WTC11 (cell line): ENCODE measurements around the gene UFM1. TPM values are rescaled to one million over a fixed set of nuclear protein-coding genes. Genes with fewer than 3 reads are reported as not detected.

Experiments used
- ATAC-seq: fragments of 200-7000 bp; cut with Tn5 transposase; 2 replicates; pipeline ENCODE4 v1.10.0; 2021; ENCODE audit warnings: mild to moderate bottlenecking, moderate library complexity
- CTCF ChIA-PET: fragments of 300-600 bp; sonication (Branson Sonifier 250); formaldehyde crosslinking; loops from one replicate; lab custom pipeline; 2021; ENCODE audit warnings: antibody characterized with exemption; lab: Charles Lee
- POLR2A ChIA-PET: fragments of 350-600 bp; sonication (Branson Sonifier 250); formaldehyde crosslinking; loops from one replicate; lab custom pipeline; 2021; ENCODE audit warnings: antibody characterized with exemption; lab: Charles Lee
- DNase-seq: peaks from one replicate; pipeline ENCODE4 v3.0.0; 2021; ENCODE audit warnings: low spot score
- H3K27ac Mint-ChIP-seq: 2 replicates; pipeline ENCODE4 v1.8.0; 2021; ENCODE audit warnings: mixed read lengths
- H3K27me3 Mint-ChIP-seq: 2 replicates; pipeline ENCODE4 v1.8.0; 2021; ENCODE audit warnings: low read depth, mild to moderate bottlenecking, moderate library complexity, mixed read lengths
- H3K36me3 Mint-ChIP-seq: 2 replicates; pipeline ENCODE4 v1.8.0; 2021; ENCODE audit warnings: mixed read lengths
- H3K4me1 Mint-ChIP-seq: 2 replicates; pipeline ENCODE4 v1.8.0; 2022; ENCODE audit warnings: mixed read lengths
- H3K4me3 Mint-ChIP-seq: 2 replicates; pipeline ENCODE4 v1.8.0; 2021; ENCODE audit warnings: mild to moderate bottlenecking, moderate library complexity, mixed read lengths
- H3K9me3 Mint-ChIP-seq: 2 replicates; pipeline ENCODE4 v1.8.0; 2021; ENCODE audit warnings: mixed read lengths
- CREB1 ChIP-seq: sonication (generic); formaldehyde crosslinking; IDR thresholded peaks from 2 replicates; pipeline ENCODE4 v1.8.0; 2023; ENCODE audit warnings: mild to moderate bottlenecking, missing genetic modification reagents
- ELF4 ChIP-seq: sonication (generic); formaldehyde crosslinking; IDR thresholded peaks from 2 replicates; pipeline ENCODE4 v1.8.1; 2022; ENCODE audit warnings: low read depth, mild to moderate bottlenecking, moderate library complexity, missing genetic modification reagents
- EMX1 ChIP-seq: fragments of 250-450 bp; sonication (Bioruptor Pico); IDR thresholded peaks from 2 replicates; pipeline ENCODE4 v1.8.0; 2021; ENCODE audit warnings: mild to moderate bottlenecking
- FOXJ3 ChIP-seq: sonication (generic); formaldehyde crosslinking; IDR thresholded peaks from 2 replicates; pipeline ENCODE4 v1.9.0; 2021; ENCODE audit warnings: missing genetic modification reagents, mild to moderate bottlenecking, borderline replicate concordance
- KAT7 ChIP-seq: sonication (generic); formaldehyde crosslinking; IDR thresholded peaks from 2 replicates; pipeline ENCODE4 v1.8.1; 2023; ENCODE audit warnings: missing genetic modification reagents, mild to moderate bottlenecking, borderline replicate concordance
- NFE2L1 ChIP-seq: sonication (generic); formaldehyde crosslinking; IDR thresholded peaks from 2 replicates; pipeline ENCODE4 v1.8.1; 2023; ENCODE audit warnings: missing genetic modification reagents
- NFYB ChIP-seq: sonication (generic); formaldehyde crosslinking; conservative IDR thresholded peaks from 2 replicates; pipeline ENCODE4 v1.8.0; 2022; ENCODE audit warnings: low read depth, missing genetic modification reagents
- PRRX2 ChIP-seq: fragments of 250-450 bp; sonication (Bioruptor Pico); IDR thresholded peaks from 2 replicates; pipeline ENCODE4 v1.8.0; 2021; ENCODE audit warnings: mild to moderate bottlenecking
- SP1 ChIP-seq: sonication (generic); formaldehyde crosslinking; conservative IDR thresholded peaks from 2 replicates; pipeline ENCODE4 v1.8.1; 2022; ENCODE audit warnings: missing genetic modification reagents
- TEAD4 ChIP-seq: sonication (generic); formaldehyde crosslinking; IDR thresholded peaks from 2 replicates; pipeline ENCODE4 v1.8.0; 2022; ENCODE audit warnings: mild to moderate bottlenecking, missing genetic modification reagents
- TP53 ChIP-seq: sonication (generic); formaldehyde crosslinking; IDR thresholded peaks from 2 replicates; pipeline ENCODE4 v1.8.1; 2023; ENCODE audit warnings: mild to moderate bottlenecking, missing genetic modification reagents
- ZNF138 ChIP-seq: sonication (generic); formaldehyde crosslinking; conservative IDR thresholded peaks from 2 replicates; pipeline ENCODE4 v1.8.1; 2022; ENCODE audit warnings: mild to moderate bottlenecking, moderate library complexity, missing genetic modification reagents
- ZNF416 ChIP-seq: fragments of 250-450 bp; sonication (Bioruptor Pico); IDR thresholded peaks from 2 replicates; pipeline ENCODE4 v1.9.0; 2021; ENCODE audit warnings: mild to moderate bottlenecking, inconsistent platforms
- total RNA-seq: library from RNA; stranded (reverse); gene quantifications from 3 replicates; pipeline ENCODE4 v1.2.3, GENCODE V29; 2021
- TF ChIP-seq, protein P1 (sequence below): sonication (generic); formaldehyde crosslinking; IDR thresholded peaks from 2 replicates; pipeline ENCODE4 v1.8.0; 2022; ENCODE audit warnings: mild to moderate bottlenecking, missing genetic modification reagents
- TF ChIP-seq, protein P2 (sequence below): sonication (generic); formaldehyde crosslinking; IDR thresholded peaks from 2 replicates; pipeline ENCODE4 v1.8.1; 2022; ENCODE audit warnings: mild to moderate bottlenecking, missing genetic modification reagents, moderate library complexity, borderline replicate concordance
- TF ChIP-seq, protein P3 (sequence below): sonication (generic); formaldehyde crosslinking; IDR thresholded peaks from 2 replicates; pipeline ENCODE4 v1.8.1; 2022; ENCODE audit warnings: missing genetic modification reagents, borderline replicate concordance
- TF ChIP-seq, protein P4 (sequence below): fragments of 200-600 bp; IDR thresholded peaks from 2 replicates; pipeline ENCODE4 v1.8.0; 2022; ENCODE audit warnings: antibody characterized with exemption
- TF ChIP-seq, protein P5 (sequence below): sonication (generic); formaldehyde crosslinking; IDR thresholded peaks from 2 replicates; pipeline ENCODE4 v1.8.1; 2022; ENCODE audit warnings: low read depth, missing genetic modification reagents, borderline replicate concordance

The UFM1 gene
- total RNA-seq, 1 experiment from 2014 or later, result 57.7 TPM

DNA sequence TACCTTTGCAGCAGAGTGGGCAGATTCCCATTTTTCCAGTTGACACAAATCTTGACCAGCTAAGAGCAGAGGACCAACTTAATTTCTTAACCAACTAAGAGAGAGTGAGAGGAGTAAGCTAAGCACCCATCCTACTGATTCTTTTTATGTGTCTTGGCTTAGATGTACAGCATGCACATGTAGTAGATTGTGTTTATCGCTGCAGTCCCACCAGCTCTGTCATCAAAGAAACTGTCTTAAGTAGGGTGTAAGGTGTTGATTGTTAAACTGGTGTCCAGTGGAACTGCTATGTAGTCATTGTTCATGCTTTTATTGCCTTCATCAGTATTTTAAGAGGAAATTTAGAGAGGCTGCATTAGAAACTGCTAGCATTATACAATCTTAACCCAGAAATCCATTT lies 9.0 kb upstream of the UFM1 start (continued):
- TF ChIP-seq NFYB (CRISPR knock-in tag), result no peak
- TF ChIP-seq, protein P1, sequence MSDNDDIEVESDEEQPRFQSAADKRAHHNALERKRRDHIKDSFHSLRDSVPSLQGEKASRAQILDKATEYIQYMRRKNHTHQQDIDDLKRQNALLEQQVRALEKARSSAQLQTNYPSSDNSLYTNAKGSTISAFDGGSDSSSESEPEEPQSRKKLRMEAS (CRISPR knock-in tag), result no peak
- TF ChIP-seq, all 79 proteins: peak for 0

DNA sequence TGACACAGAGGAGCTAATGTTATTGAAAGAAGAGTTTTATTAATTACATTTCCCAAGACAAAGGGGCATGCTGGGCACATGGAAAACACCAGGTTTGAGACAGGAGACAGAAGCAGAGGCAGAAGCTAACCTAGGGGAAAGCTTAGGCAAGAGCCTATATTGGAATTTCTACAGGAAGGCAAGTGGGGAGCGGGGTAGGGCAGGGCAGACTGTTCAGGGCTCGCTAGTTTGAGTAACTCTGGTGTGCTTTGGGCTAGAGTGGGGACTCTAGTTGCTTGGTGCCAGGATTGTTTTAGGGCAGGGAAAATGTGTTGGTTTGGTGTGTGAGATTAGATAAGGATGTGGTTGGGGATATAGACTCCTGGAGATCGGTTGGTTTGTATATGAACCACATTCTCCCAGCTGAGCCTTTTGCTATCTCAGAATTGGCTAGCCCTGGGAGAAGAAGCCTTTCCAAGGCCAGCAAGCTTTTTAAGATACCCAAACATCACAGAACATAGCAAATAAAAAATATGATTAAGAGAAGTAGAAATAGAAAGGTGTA lies 8.4 kb upstream of the UFM1 start:
- POLR2A ChIA-PET, result no interaction called here
- Mint-ChIP-seq H3K9me3 (no peaks in the 10 kb centered on the region), H3K27ac (no peak overlapping the region), H3K4me3 (no peak overlapping the region), H3K4me1 (peaks cover 39% of the 10 kb centered on the region), H3K27me3 (no peaks in the 10 kb centered on the region), H3K36me3 (no peaks in the 10 kb centered on the region)
- CTCF ChIA-PET, result no interaction called here
- no peak for TF ChIP-seq ELF4
- no peak for TF ChIP-seq NFE2L1 (CRISPR knock-in tag)
- no peak for TF ChIP-seq FOXJ3 (CRISPR knock-in tag)
- no peak for TF ChIP-seq KAT7 (CRISPR knock-in tag)
- TF ChIP-seq, protein P2, sequence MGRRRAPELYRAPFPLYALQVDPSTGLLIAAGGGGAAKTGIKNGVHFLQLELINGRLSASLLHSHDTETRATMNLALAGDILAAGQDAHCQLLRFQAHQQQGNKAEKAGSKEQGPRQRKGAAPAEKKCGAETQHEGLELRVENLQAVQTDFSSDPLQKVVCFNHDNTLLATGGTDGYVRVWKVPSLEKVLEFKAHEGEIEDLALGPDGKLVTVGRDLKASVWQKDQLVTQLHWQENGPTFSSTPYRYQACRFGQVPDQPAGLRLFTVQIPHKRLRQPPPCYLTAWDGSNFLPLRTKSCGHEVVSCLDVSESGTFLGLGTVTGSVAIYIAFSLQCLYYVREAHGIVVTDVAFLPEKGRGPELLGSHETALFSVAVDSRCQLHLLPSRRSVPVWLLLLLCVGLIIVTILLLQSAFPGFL (CRISPR knock-in tag), result no peak
- DNase-seq, result no peak
- ATAC-seq, result peak; percentile 74; the same call in 1 of the 2 replicates

DNA sequence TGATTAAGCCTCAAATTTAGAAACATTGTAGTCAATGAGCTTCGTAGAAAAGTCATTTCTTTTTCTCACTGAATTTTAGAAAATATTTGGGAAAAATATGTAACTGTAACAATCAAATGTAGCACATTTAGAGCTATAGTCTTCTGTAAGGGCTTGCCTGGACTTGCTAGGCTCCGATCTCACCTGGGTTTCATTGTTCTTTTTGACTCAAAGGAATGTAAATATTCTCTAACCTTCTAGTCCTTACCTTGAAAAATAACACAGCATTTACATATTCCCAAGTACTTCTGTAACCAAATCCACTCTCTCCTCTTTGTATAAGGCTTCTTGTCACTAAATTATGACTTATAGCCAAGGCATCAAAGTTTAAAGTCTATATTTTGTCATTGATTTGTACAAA lies 2.9 kb upstream of the UFM1 start:
- TF ChIP-seq ZNF138 (CRISPR knock-in tag) (no peak), TP53 (CRISPR knock-in tag) (0 out of 2 replicates have a peak, but pooled peaks have one; percentile 49)
- POLR2A ChIA-PET, result no interaction called here
- Mint-ChIP-seq H3K27ac (peak overlapping the region; percentile 83), H3K4me3 (peak overlapping the region; percentile 41), H3K36me3 (peaks cover 10% of the 10 kb centered on the region), H3K4me1 (peaks cover 56% of the 10 kb centered on the region), H3K9me3 (no peaks in the 10 kb centered on the region), H3K27me3 (no peaks in the 10 kb centered on the region)
- ATAC-seq (no peak), DNase-seq (no peak)
- CTCF ChIA-PET, result interaction anchor here (0.9 kb wide), 1 partner anchor 340 kb away, joined by 3 read pairs; the partner anchor contains the start of gene FREM2

DNA sequence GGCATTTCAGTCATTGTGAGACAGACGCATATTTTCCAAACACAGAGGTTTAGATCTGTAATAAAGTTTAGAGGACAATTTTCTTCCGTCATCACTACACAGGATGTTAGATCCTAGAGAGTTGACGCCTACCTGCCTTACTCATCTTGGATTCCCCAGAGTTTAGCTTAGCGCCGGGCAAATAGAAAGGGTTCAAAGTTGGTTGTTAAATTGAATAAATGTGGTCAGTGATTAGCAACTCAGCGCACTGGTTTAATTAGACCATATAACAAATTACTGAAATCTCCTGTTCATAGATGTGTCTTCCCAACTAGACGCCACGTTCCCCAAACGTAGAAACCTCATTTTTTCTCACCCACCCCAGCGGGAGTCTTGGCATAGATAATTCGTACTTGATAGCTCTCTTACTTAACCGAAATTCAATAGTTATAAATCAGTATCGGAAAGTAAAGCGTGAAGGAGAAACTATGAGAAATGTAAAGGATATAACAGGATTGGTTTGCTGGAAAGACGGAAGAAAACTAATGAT lies 726 bp upstream of the UFM1 start:
- no peaks in the 10 kb centered on the region for H3K9me3 Mint-ChIP-seq
- H3K4me3 Mint-ChIP-seq, result peak overlapping the region; percentile 99
- DNase-seq, result no peak
- TF ChIP-seq EMX1 (no peak), TEAD4 (CRISPR knock-in tag) (no peak), TP53 (CRISPR knock-in tag) (no peak), ZNF416 (CRISPR knock-in tag) (no peak), PRRX2 (CRISPR knock-in tag) (no peak), CREB1 (CRISPR knock-in tag) (no peak), SP1 (no peak)
- TF ChIP-seq, protein P3, sequence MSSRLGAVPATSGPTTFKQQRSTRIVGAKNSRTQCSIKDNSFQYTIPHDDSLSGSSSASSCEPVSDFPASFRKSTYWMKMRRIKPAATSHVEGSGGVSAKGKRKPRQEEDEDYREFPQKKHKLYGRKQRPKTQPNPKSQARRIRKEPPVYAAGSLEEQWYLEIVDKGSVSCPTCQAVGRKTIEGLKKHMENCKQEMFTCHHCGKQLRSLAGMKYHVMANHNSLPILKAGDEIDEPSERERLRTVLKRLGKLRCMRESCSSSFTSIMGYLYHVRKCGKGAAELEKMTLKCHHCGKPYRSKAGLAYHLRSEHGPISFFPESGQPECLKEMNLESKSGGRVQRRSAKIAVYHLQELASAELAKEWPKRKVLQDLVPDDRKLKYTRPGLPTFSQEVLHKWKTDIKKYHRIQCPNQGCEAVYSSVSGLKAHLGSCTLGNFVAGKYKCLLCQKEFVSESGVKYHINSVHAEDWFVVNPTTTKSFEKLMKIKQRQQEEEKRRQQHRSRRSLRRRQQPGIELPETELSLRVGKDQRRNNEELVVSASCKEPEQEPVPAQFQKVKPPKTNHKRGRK (CRISPR knock-in tag), result no peak
- TF ChIP-seq, protein P1 (CRISPR knock-in tag), result no peak
- TF ChIP-seq, protein P4, sequence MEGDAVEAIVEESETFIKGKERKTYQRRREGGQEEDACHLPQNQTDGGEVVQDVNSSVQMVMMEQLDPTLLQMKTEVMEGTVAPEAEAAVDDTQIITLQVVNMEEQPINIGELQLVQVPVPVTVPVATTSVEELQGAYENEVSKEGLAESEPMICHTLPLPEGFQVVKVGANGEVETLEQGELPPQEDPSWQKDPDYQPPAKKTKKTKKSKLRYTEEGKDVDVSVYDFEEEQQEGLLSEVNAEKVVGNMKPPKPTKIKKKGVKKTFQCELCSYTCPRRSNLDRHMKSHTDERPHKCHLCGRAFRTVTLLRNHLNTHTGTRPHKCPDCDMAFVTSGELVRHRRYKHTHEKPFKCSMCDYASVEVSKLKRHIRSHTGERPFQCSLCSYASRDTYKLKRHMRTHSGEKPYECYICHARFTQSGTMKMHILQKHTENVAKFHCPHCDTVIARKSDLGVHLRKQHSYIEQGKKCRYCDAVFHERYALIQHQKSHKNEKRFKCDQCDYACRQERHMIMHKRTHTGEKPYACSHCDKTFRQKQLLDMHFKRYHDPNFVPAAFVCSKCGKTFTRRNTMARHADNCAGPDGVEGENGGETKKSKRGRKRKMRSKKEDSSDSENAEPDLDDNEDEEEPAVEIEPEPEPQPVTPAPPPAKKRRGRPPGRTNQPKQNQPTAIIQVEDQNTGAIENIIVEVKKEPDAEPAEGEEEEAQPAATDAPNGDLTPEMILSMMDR, result no peak
- TF ChIP-seq, protein P5, sequence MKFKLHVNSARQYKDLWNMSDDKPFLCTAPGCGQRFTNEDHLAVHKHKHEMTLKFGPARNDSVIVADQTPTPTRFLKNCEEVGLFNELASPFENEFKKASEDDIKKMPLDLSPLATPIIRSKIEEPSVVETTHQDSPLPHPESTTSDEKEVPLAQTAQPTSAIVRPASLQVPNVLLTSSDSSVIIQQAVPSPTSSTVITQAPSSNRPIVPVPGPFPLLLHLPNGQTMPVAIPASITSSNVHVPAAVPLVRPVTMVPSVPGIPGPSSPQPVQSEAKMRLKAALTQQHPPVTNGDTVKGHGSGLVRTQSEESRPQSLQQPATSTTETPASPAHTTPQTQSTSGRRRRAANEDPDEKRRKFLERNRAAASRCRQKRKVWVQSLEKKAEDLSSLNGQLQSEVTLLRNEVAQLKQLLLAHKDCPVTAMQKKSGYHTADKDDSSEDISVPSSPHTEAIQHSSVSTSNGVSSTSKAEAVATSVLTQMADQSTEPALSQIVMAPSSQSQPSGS (CRISPR knock-in tag), result no peak
- H3K4me1 Mint-ChIP-seq, result peaks cover 56% of the 10 kb centered on the region
- CTCF ChIA-PET, result interaction anchor here (0.7 to 1.3 kb wide), 3 partner anchors 13 to 479 kb away, joined by 3 to 7 read pairs (median 3); no protein-coding TSS in a partner anchor
- H3K36me3 Mint-ChIP-seq, result peaks cover 10% of the 10 kb centered on the region
- POLR2A ChIA-PET, result interaction anchor here (0.9 kb wide), 1 partner anchor 338 kb away, joined by 3 read pairs; the partner anchor contains the start of gene FREM2
- H3K27ac Mint-ChIP-seq, result peak overlapping the region; percentile 80
- peak; percentile 14 for ATAC-seq
- H3K27me3 Mint-ChIP-seq, result no peaks in the 10 kb centered on the region
